Hippocampal formation (tissue), 2 donors: ENCODE results near the gene TRPC4.

Source experiments
- DNase-seq, 2 donors: peaks; one replicate each; lab custom pipeline; 2025; lab: John Stamatoyannopoulos, UW

The TRPC4 gene

GRCh38 chr13:37657134-37657533, 212.4 kb downstream of the TRPC4 start:
- DNase-seq, result no peak

- no peak for DNase-seq
These were observed 213.2 kb downstream of the TRPC4 start for GRCh38 chr13:37656247-37656940.

DNA sequence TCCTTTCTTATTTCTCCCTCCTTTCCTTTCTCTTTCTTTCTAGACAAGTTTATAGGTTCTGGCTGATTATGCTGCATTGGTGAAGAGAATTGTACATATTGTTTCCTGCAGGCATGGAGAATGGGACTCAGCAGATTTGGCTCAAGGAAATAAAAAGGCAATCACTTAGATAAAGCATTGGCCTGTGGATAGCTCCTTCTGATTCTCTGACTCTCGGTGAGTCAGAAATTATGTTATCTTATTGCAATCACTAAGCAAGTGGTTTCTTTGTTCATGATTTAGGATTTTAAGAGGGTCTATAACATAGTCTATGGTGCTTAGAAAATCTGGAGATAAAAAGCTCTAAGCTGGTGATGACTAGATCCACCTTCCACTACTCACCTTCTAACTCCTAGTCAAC, 217.0 kb downstream of the TRPC4 start:
- no peak for DNase-seq

GRCh38 chr13:37651891-37652290, 217.7 kb downstream of the TRPC4 start:
- DNase-seq, result no peak

DNA sequence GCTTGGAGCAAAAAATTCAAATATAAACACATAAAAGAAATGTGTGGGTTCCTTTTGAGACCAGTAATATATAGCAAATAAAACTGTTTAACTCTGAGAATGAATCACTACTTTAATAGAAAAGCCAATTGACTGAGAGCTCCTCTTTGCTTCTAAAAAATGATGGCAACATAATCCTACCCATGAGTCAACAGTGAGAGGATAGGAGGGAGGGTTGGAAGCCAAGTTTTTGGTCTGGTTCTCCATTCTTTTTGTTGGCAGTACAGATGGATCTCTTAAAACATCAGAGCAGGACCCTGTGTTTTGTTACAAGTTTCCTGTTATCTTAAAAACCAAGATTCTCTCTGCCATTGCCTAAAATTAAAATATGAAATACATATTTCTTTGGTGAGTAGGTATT, 221.0 kb downstream of the TRPC4 start:
- DNase-seq, result no peak

DNA sequence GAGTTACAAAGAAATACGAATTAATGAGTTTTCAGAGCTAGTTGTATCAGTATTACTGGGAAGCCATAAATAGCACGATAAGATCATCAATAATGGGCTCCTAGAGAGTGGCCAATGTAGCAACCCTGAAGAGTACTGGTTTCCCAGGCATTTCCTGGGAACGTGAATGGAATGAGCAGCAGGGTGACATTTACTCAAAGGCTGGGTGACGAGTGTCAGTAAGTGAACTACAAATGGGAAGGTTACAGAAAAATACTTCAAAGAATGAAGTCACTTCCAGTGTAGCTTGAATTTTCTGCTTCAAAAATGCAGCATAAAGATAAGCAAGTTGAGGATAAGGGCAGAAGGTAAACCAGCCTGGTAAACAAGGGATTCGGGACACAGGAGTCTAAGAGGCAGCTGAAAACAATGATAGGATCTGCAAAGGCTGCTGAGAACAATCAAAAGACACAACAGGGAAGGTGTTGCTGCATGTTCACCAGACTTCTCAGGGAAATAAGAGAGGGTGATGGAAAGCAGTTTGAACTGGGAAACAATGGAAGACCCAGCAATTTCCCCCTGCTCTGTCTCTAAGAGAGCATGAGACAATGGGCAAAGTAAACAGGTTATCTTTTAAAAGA, 222.4 kb downstream of the TRPC4 start:
- DNase-seq, result no peak

- no peak for DNase-seq
These were observed 223.0 kb downstream of the TRPC4 start for GRCh38 chr13:37646531-37646930.

GRCh38 chr13:37645181-37645740, 224.3 kb downstream of the TRPC4 start:
- DNase-seq, result no peak

GRCh38 chr13:37641391-37641790, 228.2 kb downstream of the TRPC4 start:
- no peak for DNase-seq

- peak in 1 of 2 donors; percentile 54 for DNase-seq
These were observed 229.1 kb downstream of the TRPC4 start for GRCh38 chr13:37640499-37640898.

GRCh38 chr13:37636701-37637100, 232.9 kb downstream of the TRPC4 start:
- DNase-seq, result no peak

GRCh38 chr13:37632294-37632693, 237.3 kb downstream of the TRPC4 start:
- no peak for DNase-seq

DNA sequence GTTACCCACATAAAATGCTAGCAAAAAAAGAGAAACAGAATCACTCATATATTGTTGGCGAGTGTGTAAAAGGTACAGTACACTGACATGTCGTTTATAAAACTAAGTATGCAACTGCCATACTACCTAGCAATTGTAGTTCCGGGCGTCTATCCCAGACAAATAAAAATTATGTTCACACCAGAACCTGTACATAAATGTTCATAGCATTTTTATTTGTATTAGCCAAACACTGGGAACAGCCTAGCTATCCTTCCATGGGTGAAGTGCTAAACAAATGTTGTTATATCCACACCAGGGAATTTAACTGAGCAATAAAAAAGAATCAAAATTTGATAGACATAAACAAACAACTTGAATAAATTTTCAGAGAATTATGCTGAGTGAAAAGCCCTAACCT, 242.1 kb downstream of the TRPC4 start:
- DNase-seq, result no peak

- no peak for DNase-seq
These were observed 247.7 kb downstream of the TRPC4 start for GRCh38 chr13:37621811-37622361.

- DNase-seq, result no peak
These were observed 251.0 kb downstream of the TRPC4 start for GRCh38 chr13:37618554-37618953.

DNA sequence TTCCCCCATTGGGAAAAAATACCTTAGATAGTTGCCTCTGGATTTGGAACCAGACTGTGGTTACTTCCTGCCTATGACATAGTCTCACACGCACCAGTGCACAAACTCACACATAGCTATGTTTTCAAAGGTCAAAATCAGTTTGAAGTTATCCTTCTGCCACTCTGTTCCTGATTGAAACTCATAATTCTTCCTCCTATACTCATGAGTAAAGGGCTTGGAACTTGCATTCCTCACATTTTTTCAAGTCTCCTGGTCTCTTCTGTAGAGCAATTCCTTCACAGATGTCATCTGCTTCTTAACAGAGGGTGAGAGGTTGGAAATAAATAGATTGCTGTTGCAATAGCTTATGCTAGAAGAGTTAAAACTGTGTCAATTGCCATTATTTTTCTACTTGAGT, 252.4 kb downstream of the TRPC4 start:
- no peak for DNase-seq

DNA sequence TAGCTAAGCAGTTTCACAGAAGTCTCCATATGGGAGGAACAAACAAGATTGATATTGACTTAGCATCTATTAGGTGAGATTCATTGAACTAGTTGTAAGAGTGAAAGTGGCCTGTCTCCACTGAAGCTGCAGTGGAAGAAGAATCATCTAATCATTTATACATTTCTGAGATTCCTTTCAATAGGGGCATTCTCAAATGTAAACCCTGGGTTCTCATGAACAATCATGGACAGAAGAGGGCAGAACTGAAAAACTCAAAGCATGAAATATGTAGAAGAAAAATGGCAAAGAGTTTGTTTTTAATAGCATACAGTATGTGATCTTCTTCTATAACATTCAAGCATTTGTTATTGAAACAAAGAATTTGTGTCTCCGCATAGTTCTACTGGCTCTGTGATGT, 253.4 kb downstream of the TRPC4 start:
- DNase-seq, result no peak

GRCh38 chr13:37615276-37615675, 254.3 kb downstream of the TRPC4 start:
- no peak for DNase-seq

- no peak for DNase-seq
These were observed 255.9 kb downstream of the TRPC4 start for GRCh38 chr13:37613638-37614037.

DNA sequence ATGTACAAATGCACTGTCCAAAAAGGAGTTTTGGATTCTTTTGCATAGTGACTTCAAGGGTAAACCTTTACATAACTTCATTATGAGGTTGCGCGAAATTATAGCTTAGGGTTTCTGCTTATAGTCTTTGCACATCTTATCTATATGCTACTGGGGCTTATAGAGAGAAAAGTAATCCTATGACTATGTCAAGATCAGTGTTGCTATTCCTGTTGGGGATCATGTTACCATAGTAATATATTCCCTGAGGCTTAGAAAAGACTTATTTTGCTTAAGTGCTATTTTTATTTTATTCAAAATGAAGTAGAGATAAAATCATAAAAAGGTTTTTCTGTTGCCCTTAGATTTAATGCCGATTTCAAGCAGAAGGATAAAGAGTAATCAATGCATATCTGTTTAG, 256.3 kb downstream of the TRPC4 start:
- no peak for DNase-seq

DNA sequence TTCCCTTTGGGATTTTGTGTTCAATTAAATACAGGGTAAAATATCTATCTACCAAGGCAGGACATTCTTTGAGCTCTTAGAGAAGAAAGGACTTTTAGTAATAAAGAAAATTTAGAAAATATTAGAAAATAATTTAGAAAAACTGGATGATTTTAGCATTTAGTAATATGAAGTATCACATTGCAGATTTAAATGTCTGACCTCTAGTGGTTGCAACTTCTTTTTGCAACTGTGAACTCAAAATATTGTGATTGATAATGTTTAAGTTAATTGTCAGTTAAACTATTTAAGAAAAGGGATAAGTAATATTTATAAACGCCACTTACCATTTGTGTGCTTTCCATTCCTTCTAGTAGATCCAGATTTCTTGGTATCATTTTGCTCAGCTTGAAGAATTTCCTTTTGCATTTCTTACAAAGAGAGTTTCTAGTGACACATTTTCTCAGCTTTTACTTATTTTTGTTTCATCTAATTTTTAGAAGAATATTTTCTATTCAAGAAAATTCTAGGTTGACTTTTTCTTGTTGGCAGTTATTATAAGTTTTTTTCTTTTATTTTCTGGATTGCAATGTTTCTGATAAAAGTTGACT, 260.7 kb downstream of the TRPC4 start:
- DNase-seq, result no peak

DNA sequence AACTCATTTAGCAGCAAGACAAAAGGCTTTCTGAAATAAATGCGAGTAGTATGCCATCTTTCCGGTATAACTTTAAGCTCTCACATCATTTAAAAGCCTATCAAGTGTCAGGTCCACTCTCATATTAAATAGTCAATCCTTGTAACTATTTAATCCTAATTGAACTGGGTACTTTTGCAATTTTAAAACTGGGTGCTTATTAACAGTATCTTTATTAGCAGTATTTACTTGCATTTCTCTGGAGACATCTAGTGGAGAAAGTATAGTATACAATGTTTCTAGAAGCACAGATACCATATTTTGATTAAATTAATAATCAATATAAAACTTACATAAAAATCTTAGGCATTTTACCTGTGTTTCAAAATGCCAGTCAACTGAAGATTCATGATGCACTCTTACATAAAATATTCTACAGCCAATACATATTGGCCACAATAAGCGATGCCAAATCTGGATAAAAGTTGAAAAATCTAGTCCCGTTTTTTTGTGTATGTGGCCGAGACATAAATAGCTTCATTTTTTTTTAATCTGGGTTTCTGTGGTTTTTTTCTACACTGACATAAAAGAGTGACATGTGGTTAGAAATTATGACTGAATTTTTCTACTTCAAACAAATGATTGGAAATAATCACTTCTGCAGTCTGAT, 266.7 kb downstream of the TRPC4 start:
- DNase-seq, result peak in 1 of 2 donors; percentile 50
